SKM-1 (cell line): ENCODE data around the gene ZNF823.

ENCODE experiments used
- DNase-seq: peaks from one replicate; lab custom pipeline; 2025; ENCODE audit not compliant: unreplicated experiment; lab: John Stamatoyannopoulos, UW

Gene ZNF823

DNA sequence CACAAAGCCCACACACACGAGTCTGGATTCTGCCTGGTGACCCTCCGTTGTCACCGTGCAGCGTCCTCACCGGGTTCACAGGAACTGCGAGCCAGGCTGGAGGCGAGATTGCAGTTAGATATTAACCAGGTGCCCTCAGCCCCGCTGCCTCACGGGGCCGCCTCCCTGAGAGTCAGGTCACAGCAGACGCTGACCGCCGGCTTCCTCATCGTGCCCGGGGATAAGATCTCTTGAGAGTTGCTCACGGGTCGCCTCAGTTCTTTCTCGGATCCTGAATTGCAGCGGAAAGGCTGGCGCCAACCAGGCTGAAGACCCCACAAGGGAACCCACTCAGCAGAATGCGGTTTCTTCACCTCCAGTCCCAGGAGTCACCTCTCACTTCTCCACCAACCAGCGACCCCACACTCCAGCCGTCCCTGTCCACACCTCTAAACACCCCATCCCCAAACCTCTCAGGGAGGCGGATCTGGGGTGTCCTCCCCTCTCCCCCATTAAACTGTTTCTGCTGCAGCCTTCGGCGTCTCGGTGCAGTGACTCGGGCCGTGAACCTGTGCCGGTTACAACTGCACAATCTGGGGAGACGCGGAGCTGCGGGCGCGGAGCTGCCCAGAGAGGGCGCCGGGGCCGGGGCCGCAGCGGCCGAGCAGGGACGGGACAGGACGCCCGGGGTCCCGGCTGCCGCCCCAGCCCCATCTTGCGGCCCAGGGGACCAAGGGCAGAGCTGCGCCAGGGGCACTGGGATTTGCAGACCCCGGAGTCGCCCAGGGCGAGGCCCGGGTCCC lies 591 bp downstream of the ZNF823 start:
- DNase-seq = no peak

DNA sequence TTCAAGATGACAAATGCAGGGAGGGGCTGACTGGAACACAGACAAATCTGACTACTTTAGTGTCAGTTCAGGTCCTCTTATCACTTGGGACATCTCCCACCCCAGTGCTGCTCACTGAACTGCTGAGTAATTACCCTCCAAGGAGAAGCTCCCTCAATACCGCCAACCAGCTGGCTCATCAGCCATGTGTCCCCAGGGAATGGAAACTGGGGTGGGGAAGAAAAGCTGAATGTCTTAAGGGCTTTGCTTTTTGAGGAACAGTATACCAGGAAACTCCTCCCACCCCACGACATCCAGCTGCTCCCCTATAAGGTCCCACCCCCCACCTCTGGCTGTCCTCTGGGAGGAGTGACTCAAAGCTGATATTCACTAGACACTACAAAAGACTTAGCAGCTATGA lies 2.0 kb downstream of the ZNF823 start:
- DNase-seq = no peak

DNA sequence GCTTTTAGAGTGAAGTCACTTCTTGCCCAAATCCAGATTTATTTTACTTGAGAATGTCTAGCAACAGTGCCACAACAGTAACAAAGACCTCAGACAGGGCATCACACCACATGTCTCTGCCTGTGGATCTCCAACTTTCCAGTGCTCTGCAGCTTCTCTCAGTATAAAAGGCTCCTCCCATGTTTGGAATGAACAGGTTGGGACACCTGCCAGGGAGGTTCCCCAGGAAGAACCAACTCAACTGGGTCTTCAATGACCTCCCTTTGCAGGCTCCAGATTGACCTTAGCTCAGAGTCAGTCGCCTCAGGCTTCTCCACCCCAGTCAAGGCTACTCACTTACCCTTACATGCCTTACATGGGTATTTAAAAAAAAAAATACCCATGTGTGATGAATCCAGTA lies 3.4 kb downstream of the ZNF823 start:
- DNase-seq = no peak

DNA sequence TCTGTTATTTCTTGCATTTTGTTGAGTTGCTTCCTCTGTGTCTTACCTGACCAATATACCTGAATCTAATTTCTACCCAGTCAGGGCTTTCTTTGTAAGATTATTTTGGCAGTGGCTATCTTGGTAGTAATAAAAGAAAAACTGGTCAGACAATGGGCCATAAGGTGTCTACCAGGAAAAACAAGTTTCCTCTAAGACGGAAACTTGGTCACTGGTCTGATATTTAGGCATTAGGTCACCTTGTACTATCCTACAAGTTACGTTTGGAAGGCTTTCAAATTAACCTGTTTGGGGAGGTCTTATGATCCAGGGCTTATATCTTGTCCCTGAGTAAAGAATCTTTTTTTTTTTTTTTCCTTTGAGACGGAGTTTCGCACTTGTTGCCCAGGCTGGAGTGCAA lies 9.2 kb downstream of the ZNF823 start:
- no peak for DNase-seq

DNA sequence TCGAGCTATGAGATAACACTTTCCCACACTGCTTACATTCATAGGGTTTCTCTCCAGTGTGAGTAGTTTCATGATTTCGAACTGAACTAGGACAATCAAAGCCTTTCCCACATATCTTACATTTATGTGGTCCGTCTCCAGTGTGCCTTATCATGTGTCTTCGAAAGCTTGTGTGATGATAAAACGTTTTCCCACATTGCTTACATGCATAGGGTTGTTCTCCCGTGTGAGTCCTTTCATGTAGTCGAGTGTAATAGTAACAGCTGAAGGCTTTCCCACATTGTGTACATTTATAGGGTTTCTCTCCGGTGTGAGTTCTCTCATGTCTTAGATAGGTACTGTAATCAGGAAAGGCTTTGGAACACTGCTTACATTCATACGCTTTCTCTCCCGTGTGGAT lies 16.3 kb downstream of the ZNF823 start:
- DNase-seq = no peak

DNA sequence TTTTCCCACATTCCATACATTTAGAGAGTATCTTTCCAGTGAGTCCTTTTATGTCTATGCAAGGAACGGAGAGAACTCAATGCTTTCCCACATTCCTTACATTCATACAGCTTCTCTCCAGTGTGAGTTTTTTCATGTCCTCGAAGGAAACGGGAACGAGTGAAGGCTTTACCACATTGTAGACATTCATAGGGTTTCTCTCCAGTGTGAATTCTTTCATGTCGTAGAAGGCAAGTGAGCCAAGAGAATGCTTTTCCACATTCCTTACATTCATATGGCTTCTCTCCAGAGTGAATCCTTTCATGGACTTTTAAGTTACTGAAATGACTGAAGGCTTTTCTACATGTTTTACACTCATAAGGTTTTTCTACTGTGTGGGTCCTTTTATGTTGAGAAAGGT lies 17.1 kb downstream of the ZNF823 start:
- no peak for DNase-seq

DNA sequence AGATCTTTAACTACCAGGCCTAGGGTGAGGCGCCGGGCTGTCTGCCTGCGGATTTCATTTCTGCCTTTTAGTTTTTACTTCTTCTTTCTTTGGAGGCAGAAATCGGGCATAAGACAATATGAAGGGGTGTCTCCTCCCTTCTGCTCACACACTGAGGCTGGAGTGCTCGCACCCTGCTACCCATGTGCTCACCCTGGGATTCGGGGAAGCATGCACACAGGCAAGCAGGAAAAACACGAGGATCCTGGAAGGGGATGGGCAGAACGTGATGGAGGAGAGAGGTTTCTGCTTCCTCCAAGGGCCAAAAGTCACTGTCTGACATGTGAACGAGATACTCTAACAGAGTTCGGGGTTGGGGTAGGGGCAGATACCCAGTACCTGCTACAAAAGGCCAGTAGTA lies 28.4 kb downstream of the ZNF823 start:
- no peak for DNase-seq

DNA sequence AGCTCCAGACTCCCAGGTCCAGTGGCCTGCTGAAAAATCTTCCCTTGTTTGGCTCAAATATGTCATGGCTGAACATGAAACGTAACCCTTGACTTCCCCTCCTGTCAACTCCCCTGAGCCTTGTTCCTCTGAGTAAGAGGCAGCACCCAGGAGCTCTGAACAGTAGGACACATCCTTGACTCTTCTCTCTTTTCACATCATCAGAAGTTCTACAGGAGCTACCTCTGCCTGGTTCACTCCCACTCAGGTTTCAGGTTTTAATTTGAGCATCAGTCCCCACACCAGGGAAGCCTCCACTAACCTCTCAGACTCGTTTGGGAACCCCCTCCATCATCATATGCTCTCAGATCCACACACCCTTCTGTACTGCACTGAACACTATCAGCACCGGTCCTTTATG lies 30.3 kb downstream of the ZNF823 start:
- no peak for DNase-seq

DNA sequence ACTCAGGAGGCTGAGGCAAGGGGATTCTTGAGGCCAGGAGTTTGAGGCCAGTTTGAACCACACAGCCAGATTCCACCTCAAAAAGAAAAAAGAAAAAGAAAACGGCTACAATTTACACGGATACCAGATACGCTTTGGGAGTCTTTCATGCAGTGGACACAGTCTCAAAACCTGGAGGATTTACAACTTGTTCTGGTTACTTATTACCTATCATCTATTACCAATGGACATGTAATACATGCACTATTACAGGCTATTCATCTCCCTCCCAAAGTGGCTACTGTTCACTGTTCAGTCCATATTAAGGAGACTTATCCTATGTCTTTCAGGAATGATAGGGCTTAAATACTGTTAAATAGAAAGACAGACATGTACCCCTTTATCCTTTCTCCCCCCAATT lies 33.3 kb downstream of the ZNF823 start:
- no peak for DNase-seq

DNA sequence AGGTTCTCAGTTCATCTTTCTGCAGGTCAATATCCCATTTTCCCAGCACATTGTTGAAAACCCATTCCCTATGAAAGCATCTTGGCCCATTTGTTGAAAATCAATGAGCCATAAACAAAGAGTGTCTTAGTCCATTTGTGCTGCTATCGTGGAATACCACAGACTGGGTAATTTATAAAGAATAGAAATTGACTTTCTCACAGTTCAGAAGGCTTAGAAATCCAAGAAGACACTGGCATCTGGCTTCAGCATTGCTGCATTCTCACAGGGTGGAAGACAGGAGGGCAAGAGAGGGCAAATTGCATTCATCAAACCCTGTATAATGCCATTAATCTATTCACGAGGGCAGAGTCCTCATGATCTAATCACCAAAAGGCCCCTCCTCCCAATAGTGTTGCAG lies 34.1 kb downstream of the ZNF823 start:
- no peak for DNase-seq

DNA sequence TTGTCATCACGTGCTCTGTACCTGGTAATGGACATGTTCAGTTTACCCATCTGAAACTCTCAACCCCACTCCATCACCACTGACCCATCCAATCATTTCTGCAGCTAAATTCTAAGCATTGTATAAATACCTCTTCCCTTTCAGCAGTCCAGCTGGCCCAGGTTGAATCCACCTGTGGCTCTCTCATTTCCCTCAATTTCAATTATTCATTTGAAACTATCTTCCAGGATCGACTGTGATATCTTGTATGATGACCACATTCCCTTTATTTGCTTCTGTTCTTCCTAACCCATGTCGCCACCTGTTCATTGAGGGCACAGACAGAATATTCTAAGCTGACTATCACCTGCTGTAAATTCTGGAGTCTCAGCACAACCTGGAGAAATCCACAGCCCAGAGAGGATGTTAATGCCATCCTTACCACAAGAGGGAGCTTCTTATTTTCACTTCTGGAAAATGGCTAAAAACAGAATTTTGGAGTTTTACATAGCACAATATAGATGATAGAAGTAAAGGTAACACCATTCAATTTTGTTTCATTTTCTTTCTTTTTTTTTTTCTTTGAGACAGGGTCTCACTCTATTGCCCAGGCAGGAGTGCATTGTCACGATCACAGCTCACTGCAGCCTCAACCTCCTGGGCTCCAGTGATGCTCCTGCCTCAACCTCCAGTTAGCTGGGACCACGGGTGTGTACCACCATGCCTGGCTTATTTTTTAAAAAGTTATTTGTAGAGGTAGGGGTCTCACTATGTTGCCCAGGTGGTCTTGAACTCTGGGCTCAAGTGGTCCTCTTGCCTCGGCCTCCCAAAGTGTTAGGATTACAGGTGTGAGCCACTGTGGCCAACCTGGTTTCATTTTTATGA lies 38.6 kb downstream of the ZNF823 start:
- peak; percentile 43 for DNase-seq

DNA sequence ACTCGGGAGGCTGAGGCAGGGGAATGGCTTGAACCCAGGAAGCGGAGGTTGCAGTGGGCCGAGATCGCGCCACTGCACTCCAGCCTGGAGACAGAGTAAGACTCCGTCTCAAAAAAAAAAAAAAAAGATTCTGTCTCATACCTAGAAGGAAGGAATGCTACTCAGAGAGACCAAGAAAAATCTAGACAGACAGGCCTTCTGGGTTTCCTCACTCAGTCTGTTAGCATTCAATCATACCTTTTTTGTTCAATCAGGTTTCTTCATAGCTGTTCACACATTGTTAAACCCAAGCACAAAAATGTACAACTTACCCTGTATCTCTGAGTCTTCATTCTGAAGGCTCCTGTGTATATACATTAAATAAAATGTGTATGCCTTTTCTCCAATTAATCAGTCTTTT lies 40.5 kb downstream of the ZNF823 start:
- no peak for DNase-seq

DNA sequence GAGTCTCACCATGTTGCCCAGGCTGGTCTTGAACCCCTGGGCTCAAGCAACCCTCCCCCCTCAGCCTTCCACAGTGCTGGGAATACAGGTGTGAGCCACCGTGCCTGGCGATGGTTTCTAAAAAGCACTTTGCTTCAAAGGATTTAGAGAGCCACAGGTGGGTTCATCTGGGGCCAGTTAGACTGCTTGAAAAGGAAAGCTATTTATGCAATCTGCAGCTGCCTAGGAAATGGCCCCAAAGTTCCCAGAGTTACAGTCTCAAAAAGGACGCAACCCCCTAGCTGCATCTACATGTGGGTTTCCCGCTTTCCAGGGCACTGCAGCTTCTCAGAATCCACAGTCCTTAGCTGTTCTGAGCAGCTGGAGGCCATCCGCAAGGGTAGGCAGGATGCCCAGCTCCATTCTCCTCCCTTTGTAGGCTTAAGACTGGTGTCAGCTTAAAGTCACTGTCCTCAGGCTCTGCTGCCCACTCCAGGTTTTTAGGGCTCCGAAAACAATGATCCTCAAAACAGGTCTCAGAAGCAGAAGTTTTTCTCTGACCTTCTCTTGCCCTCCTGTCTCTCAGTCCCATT lies 41.4 kb downstream of the ZNF823 start:
- no peak for DNase-seq

DNA sequence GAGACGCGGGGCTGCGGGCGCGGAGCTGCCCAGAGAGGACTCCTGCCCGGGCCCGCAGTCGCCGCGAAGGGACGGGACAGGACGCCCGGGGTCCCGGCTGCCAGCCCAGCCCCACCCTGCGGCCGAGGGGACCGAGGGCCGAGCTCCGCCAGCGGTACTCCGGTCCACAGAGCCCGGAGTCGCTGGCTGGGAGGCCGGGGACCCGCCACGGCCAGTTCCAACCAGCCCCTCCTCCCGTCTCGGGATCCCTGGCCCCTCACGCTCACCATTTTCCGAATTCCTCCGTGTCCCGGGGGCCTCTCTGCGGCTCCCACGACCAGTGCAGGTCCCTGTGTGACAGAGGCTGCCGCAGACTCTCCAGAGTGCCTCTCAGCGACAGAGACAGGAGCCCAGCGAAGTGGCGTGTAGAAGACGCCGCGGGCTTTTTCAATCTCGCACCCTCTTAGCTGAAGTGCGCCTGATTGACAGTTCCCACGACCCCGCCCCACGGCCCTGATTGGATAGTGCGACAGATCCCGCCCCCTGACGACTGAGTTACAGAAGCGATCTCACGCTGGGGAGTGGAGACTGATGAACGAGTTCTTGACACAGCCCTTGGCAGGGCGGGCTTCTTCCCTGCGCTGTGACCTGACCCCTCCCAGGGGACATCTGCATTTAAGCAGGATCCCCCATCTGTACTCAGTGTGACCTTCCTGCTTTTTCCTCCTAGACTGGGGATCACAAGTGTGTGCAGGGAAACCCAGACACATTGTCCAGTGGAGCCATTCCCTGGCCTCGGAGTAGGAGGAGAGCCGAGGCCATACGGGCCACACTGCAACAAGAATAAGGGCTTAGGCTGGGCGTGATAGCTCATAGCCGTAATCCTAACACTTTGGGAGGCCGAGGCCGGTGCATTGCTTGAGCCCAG lies 44.0 kb downstream of the ZNF823 start:
- DNase-seq = peak; percentile 90

DNA sequence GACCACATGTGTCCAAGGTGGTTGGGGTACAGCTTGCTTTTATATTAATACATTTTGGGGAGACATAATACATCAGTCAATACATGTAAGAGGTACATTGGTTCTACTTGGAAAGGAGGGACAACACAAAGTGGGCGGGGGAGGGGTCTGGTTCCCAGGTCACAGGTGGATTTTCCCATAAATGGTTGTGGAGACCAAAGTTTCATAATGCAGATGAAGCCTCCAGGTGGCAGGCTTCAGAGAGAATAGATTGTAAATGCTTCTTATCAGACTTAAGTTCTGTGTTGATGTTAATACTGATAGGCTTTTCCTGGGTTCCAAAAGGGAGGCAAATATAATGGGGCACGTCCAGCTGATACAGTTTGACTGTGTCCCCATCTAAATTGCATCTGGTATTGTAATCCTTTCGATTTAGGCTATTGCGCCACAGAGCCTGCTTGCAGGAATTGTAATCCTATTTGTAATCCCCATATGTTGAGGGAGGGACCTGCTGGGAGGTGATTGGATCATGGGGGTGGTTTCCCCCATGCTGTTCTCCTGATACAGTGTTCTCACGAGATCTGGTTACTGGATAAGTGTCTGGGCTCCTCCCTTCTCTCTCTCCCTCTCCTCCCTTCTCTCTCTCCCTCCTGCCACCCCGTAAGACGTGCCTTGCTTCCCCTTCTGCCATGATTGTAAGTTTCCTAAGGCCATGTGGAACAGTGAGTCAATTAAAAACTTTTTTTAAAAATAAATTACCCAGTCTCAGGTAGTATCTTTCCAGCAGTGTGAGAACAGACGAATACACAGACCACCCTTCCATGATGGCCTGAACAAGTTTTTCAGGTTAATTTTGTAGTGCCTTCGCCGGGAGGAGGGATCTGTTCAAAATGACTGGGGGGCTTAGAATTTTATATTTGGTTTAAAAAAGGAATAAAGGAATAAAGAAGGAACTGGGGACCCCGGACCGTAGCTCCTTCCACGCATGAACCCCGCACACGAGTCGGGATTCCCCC lies 44.9 kb downstream of the ZNF823 start:
- peak; percentile 25 for DNase-seq

DNA sequence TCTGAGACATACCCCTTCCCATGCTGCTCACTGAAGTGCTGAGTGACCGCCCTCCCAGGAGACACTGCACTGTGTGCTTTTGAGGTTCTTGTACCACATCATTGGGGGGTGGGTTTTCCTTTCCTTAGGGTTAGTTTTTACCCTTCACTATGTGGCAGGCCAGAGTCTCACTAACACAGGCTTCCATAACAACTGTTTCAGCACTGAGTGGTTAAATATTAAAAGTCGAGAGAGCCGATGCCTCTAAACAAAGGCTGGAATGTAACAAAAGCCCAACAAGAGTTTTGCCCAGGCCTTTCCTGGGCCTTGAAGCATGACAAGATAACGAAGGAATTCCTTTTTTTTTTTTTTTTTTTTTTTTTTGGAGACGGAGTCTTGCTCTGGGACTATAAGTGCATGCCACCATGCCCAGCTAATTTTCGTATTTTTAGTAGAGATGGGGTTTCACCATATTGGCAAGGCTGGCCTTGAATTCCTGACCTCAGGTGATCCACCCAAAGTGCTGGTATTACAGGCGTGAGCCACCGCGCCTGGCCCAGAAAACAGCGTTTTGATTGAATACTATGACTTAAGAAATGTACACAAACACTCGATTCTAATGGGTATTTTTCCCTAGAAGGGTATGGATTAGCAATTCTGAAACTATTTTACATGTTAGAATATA lies 46.5 kb downstream of the ZNF823 start:
- DNase-seq = no peak

DNA sequence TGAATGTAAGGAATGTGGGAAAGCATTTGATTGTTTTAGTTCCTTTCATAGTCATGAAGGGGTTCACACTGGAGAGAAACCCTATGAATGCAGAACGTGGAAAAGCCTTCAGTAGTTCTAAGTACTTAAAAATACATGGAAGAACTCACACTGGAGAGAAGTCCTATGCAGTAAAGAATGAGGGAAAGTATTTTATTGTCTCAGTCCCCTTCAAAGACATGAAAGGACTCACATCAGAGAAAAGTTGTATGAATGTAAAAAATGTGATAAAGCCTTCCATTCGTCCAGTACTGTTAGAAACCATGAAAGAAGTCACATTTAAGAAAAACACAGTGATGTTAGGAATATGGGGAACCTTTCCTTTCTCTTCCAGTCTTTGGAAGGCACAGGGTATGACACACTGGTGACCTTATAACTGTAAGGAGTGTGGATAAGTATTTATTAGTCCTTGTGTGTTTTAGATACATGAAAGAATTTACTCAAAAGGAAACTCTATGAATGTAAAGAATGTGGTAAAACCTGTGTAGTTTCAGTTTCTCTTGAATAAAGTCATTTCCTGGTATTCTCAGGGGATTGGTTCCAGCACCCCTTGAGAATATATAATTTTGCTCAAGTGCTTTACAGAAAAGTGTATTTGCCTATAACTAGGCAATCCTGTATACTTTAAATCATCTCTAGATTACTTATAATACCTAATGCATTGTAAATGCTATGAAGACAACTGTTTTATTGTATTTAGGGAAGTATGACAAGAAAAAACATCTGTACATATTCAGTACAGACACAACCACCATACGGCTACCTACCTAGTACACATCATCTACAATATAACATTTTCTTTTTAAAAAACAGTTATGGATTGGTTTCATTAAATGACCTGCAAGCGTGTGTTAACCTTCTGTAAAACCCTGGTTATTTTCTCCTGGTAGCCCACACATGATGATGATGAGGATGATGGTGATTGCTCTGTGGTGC lies 52.8 kb downstream of the ZNF823 start:
- DNase-seq = no peak

DNA sequence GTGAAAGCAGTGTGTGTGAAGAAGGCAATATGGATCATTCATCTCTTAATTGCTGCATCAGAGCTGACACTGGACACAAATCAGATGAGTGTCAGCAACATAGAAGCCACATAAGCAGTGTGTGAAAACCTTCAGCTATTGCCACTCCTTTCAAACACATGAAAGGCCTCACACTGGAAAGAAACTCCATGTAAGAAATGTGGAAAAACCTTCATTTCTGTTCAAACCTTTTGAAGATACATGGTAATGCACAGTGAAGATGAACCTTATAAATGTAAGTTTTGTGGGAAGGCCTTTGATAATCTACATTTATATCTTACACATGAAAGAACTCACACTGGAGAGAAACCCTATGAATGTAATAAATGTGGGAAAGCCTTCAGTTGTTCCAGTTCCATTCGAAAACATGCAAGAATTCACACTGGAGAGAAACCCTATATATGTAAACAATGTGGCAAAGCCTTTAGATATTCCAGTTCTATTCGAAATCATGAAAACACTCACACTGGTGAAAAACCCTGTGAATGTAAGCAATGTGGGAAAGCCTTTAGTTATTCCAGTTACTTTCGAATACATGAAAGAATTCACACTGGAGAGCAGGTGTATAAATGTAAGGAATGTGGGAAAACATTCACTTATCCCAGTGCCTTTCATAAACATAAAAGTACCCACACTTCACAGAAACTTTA lies 53.6 kb downstream of the ZNF823 start:
- no peak for DNase-seq
